GM12873 (cell line): ENCODE measurements around the gene SMC1A.
A peak's percentile ranks its signal among the peaks of the same experiment; 100 is the strongest.

Experiments used
- TF ChIP-seq, protein P1 (sequence below): IDR thresholded peaks from 2 replicates; pipeline ENCODE4 v1.5.1; 2012; ENCODE audit warnings: low read depth, mild to moderate bottlenecking, moderate library complexity, low read length, control low read depth; ENCODE audit not compliant: insufficient read depth; ENCODE audit errors: missing control alignments

SMC1A gene

GRCh38 chrX:53379008-53379710, 43.3 kb downstream of the SMC1A start:
- TF ChIP-seq, protein P1, sequence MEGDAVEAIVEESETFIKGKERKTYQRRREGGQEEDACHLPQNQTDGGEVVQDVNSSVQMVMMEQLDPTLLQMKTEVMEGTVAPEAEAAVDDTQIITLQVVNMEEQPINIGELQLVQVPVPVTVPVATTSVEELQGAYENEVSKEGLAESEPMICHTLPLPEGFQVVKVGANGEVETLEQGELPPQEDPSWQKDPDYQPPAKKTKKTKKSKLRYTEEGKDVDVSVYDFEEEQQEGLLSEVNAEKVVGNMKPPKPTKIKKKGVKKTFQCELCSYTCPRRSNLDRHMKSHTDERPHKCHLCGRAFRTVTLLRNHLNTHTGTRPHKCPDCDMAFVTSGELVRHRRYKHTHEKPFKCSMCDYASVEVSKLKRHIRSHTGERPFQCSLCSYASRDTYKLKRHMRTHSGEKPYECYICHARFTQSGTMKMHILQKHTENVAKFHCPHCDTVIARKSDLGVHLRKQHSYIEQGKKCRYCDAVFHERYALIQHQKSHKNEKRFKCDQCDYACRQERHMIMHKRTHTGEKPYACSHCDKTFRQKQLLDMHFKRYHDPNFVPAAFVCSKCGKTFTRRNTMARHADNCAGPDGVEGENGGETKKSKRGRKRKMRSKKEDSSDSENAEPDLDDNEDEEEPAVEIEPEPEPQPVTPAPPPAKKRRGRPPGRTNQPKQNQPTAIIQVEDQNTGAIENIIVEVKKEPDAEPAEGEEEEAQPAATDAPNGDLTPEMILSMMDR, result no peak

- TF ChIP-seq, protein P1, result no peak
Measured at GRCh38 chrX:53377464-53377863, 45.0 kb downstream of the SMC1A start.

GRCh38 chrX:53376888-53377287, 45.6 kb downstream of the SMC1A start:
- TF ChIP-seq, protein P1, result no peak

DNA sequence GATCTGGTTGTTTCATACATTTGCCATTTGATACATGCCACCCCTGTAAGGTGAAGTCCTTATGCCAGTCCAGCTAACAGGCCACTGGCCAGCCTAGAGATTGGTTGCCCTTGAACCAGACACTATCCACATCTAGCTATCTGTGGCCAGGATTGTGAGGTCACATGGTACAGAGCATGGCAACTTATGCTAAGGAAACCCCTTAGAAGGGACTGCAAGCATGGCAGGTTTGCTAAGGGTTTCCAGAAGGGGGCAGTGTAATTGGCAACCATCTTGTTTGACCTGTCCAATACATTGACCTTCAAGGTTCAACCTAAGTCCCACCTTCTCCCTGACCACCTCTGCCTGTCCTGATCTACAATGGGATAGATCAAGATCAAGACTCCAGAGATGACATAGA, 47.5 kb downstream of the SMC1A start:
- TF ChIP-seq, protein P1, result peak; percentile 3

DNA sequence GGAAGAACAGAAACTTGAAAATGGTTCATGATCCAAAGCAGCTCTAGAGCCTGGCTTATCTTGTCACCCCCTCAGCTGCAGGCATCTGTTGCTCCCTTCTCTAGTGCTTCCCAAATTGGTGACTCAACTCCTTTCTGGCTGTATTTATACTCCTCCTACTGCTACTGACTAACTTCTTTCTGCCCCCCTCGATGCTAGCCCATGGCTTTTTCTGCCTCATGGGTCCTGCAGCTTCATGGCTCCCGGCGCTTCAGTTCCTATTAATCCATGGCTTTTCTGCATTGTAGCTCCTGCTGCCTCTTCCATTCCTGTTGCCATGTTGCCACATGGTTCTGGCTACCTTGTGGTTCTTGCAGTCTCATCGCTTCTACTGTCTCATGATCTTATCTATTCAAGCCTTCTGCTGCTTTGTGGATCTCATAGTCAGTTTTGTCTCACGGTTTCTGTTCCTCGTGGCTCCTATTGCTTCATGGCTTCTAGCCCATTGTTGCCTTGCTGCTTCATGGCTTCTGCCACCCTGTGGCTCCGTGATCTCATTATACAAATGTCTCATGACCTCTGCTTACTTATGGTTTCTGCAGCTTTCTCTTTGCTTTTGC, 48.1 kb downstream of the SMC1A start:
- TF ChIP-seq, protein P1, result no peak

GRCh38 chrX:53373307-53373706, 49.1 kb downstream of the SMC1A start:
- TF ChIP-seq, protein P1, result no peak

DNA sequence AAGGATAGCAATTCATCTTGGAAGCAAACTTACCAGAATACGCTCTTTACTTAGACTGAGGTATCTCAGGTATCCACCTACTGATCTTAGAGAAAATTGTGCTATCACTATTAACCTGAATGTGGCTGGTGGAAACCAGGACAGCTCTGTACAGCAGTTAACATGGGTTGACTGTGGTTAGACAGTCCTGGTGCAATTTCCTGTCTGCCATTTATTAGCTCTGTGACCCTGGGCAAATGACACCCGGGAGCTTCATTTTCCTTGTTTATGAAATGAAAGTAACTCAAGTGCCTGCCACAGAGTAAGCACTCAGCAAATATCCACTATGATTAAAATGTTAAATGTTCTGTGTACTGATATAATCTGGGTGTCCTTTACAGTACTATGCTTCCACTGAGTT, 60.0 kb downstream of the SMC1A start:
- TF ChIP-seq, protein P1, result no peak
